ENCODE results near the gene FMN1.

DNA sequence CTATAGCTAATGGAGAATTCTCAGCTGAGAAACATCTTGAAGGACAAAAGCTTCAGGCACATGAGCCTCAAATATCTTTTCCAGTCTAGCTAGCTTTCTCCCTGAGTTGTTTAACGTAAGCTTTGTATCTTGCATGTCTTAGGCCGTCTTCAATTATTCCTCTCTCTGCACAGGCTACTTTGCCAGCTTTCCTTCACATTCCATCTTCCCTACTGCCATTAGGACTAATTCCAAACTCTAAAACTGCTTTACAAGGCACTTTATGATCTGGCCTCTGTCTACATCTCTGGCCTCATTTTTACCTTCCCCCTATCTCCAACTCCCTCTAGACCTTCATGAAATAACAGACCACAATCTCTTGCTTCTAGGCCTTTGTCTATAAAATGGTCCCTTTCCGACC, 305.3 kb downstream of the FMN1 start:
- TF ChIP-seq CTCF (IDR thresholded peaks at IDR 0.05): no peak
- no peak for TF ChIP-seq POLR2AphosphoS5 (IDR thresholded peaks at IDR 0.05)

Data from transverse colon (tissue), 4 donors.